Measurements from ENCODE around the gene GFI1B.

DNA sequence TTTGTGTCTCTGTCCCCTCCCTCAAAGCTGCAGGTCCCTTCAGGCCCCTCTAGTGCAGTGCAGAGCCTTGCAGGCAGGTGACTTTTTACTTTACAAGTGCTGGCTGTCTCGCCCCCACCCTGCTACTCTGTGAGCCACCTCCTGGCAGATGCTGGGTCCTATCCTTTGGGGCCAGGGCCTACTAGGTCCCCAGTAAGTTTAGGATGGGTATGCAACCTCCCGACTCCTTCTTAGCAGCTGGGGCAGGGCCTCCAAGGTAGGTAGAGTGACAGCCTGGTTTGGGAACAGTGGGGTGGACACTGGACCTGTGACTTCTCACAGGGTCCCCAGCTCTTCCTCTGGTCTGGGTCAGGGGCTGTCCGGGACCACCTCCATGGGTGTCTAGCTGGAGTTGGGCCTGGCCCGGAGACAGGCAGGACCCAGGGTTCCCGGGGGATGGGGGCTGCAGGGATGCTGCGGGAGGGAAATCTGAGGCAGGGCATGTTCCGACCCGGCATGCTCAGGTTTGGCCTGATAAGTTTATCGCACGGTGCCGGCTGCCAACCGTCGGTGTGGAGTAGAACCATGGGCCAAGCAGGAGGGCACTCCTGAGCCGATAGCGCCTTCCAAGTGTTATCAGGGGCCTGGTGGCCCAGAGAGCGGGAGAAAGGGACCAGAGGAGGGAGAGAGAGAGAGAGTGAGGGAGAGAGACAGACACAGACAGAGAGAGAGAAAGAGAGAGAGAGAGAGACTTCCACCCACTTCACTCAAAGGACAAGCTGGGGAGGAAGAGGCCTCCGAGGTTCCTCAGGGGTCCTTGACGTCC is 20.5 kb downstream of the GFI1B start:
- TF ChIP-seq POLR2A (IDR thresholded peaks at IDR 0.05; ENCODE audit: low read length) (no peak), MAFK (IDR thresholded peaks at IDR 0.05; ENCODE audit: partially characterized antibody) (no peak), RARB (CRISPR knock-in tag; IDR thresholded peaks at IDR 0.05) (no peak), SMC3 (IDR thresholded peaks at IDR 0.05) (no peak), CEBPB (IDR thresholded peaks at IDR 0.05) (no peak), MAZ (IDR thresholded peaks at IDR 0.05; ENCODE audit: borderline replicate concordance, low read depth, low read length) (no peak), JUN (IDR thresholded peaks at IDR 0.05) (no peak)
- TF ChIP-seq, protein P1, sequence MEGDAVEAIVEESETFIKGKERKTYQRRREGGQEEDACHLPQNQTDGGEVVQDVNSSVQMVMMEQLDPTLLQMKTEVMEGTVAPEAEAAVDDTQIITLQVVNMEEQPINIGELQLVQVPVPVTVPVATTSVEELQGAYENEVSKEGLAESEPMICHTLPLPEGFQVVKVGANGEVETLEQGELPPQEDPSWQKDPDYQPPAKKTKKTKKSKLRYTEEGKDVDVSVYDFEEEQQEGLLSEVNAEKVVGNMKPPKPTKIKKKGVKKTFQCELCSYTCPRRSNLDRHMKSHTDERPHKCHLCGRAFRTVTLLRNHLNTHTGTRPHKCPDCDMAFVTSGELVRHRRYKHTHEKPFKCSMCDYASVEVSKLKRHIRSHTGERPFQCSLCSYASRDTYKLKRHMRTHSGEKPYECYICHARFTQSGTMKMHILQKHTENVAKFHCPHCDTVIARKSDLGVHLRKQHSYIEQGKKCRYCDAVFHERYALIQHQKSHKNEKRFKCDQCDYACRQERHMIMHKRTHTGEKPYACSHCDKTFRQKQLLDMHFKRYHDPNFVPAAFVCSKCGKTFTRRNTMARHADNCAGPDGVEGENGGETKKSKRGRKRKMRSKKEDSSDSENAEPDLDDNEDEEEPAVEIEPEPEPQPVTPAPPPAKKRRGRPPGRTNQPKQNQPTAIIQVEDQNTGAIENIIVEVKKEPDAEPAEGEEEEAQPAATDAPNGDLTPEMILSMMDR (IDR thresholded peaks at IDR 0.05): no peak
- TF ChIP-seq, protein P2, sequence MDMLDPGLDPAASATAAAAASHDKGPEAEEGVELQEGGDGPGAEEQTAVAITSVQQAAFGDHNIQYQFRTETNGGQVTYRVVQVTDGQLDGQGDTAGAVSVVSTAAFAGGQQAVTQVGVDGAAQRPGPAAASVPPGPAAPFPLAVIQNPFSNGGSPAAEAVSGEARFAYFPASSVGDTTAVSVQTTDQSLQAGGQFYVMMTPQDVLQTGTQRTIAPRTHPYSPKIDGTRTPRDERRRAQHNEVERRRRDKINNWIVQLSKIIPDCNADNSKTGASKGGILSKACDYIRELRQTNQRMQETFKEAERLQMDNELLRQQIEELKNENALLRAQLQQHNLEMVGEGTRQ (IDR thresholded peaks at IDR 0.05): no peak
- TF ChIP-seq, protein P3, sequence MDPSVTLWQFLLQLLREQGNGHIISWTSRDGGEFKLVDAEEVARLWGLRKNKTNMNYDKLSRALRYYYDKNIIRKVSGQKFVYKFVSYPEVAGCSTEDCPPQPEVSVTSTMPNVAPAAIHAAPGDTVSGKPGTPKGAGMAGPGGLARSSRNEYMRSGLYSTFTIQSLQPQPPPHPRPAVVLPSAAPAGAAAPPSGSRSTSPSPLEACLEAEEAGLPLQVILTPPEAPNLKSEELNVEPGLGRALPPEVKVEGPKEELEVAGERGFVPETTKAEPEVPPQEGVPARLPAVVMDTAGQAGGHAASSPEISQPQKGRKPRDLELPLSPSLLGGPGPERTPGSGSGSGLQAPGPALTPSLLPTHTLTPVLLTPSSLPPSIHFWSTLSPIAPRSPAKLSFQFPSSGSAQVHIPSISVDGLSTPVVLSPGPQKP (IDR thresholded peaks at IDR 0.05; ENCODE audit: low read depth, low read length): no peak
- TF ChIP-seq, protein P4, sequence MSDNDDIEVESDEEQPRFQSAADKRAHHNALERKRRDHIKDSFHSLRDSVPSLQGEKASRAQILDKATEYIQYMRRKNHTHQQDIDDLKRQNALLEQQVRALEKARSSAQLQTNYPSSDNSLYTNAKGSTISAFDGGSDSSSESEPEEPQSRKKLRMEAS (IDR thresholded peaks at IDR 0.05): no peak
